H9 (cell line): ENCODE data around the gene SCN5A. TPM values are rescaled to one million over a fixed set of nuclear protein-coding genes. Genes with fewer than 3 reads are reported as not detected.
A peak's percentile ranks its signal among the peaks of the same experiment; 100 is the strongest.

Experiments used
- DNase-seq: peaks from one replicate; pipeline ENCODE4 v3.0.0-alpha.2; 2017
- H2AFZ ChIP-seq: one replicate; pipeline ENCODE4 v1.6.1; 2013; ENCODE audit warnings: mild to moderate bottlenecking, low read length, control low read depth, moderate library complexity
- H2AK5ac ChIP-seq: 2 replicates; pipeline ENCODE4 v1.6.1; 2013; ENCODE audit warnings: low read length, control low read depth, mixed read lengths; ENCODE audit not compliant: insufficient read length
- H2BK120ac ChIP-seq: one replicate; pipeline ENCODE4 v1.6.1; 2013; ENCODE audit warnings: low read depth, mild to moderate bottlenecking, low read length, control low read depth, inconsistent platforms; ENCODE audit not compliant: poor library complexity, severe bottlenecking
- H2BK12ac ChIP-seq: 2 replicates; pipeline ENCODE4 v1.6.1; 2013; ENCODE audit warnings: low read length, control low read depth, mixed read lengths, low read depth; ENCODE audit not compliant: insufficient read length
- H2BK15ac ChIP-seq: 2 replicates; pipeline ENCODE4 v1.6.1; 2013; ENCODE audit warnings: low read depth, low read length, control low read depth
- H2BK20ac ChIP-seq: one replicate; pipeline ENCODE4 v1.6.1; 2013; ENCODE audit warnings: low read depth, mild to moderate bottlenecking, low read length, control low read depth, inconsistent platforms; ENCODE audit not compliant: poor library complexity, severe bottlenecking
- H2BK5ac ChIP-seq: 2 replicates; pipeline ENCODE4 v1.6.1; 2013; ENCODE audit warnings: low read length, control low read depth, mixed read lengths; ENCODE audit not compliant: insufficient read length
- H3K14ac ChIP-seq: 2 replicates; pipeline ENCODE4 v1.6.1; 2013; ENCODE audit warnings: low read length, control low read depth; ENCODE audit not compliant: insufficient read depth
- H3K18ac ChIP-seq: 2 replicates; pipeline ENCODE4 v1.6.1; 2013; ENCODE audit warnings: low read depth, mild to moderate bottlenecking, mixed read lengths, low read length, control low read depth; ENCODE audit not compliant: insufficient read length
- H3K23ac ChIP-seq: 2 replicates; pipeline ENCODE4 v1.6.1; 2013; ENCODE audit warnings: low read length, control low read depth, mixed read lengths, low read depth; ENCODE audit not compliant: insufficient read length
- H3K23me2 ChIP-seq: 2 replicates; pipeline ENCODE4 v1.6.1; 2013; ENCODE audit warnings: low read depth, mild to moderate bottlenecking, mixed read lengths, low read length, control low read depth; ENCODE audit not compliant: insufficient read length, poor library complexity, severe bottlenecking
- H3K27ac ChIP-seq: 2 replicates; pipeline ENCODE4 v1.5.1; 2013; ENCODE audit warnings: low read length, control low read depth, mixed read lengths, low read depth; ENCODE audit not compliant: insufficient read length
- H3K27me3 ChIP-seq: 2 replicates; pipeline ENCODE4 v1.6.1; 2013; ENCODE audit warnings: low read length, control low read depth, inconsistent platforms; ENCODE audit not compliant: insufficient read depth
- H3K4ac ChIP-seq: 2 replicates; pipeline ENCODE4 v1.6.1; 2013; ENCODE audit warnings: low read depth, mild to moderate bottlenecking, control low read depth, inconsistent platforms, low read length, moderate library complexity
- H3K4me1 ChIP-seq: 2 replicates; pipeline ENCODE4 v1.6.1; 2013; ENCODE audit warnings: low read length, control low read depth, inconsistent platforms; ENCODE audit not compliant: insufficient read depth
- H3K4me2 ChIP-seq: 2 replicates; pipeline ENCODE4 v1.6.1; 2013; ENCODE audit warnings: low read length, control low read depth, mixed read lengths; ENCODE audit not compliant: insufficient read length, insufficient read depth
- H3K56ac ChIP-seq: 2 replicates; pipeline ENCODE4 v1.6.1; 2013; ENCODE audit warnings: low read depth, mild to moderate bottlenecking, mixed read lengths, low read length, control low read depth; ENCODE audit not compliant: insufficient read length
- H3K79me1 ChIP-seq: 2 replicates; pipeline ENCODE4 v1.6.1; 2013; ENCODE audit warnings: low read depth, mild to moderate bottlenecking, moderate library complexity, low read length, control low read depth, inconsistent platforms; ENCODE audit not compliant: insufficient read depth, poor library complexity, severe bottlenecking
- H3K79me2 ChIP-seq: 2 replicates; pipeline ENCODE4 v1.6.1; 2013; ENCODE audit warnings: low read length, control low read depth, inconsistent platforms; ENCODE audit not compliant: insufficient read depth
- H3K9ac ChIP-seq: 2 replicates; pipeline ENCODE4 v1.6.1; 2013; ENCODE audit warnings: low read length, control low read depth, mixed read lengths; ENCODE audit not compliant: insufficient read length; ENCODE audit errors: extremely low read depth
- H3K9me3 ChIP-seq: one replicate; pipeline ENCODE4 v1.6.1; 2013; ENCODE audit warnings: low read depth, low read length, inconsistent platforms; ENCODE audit not compliant: control insufficient read depth
- H3T11ph ChIP-seq: one replicate; pipeline ENCODE4 v1.6.1; 2013; ENCODE audit warnings: mild to moderate bottlenecking, low read length, control low read depth, inconsistent platforms
- H4K20me1 ChIP-seq: one replicate; pipeline ENCODE4 v1.6.1; 2013; ENCODE audit not compliant: control insufficient read depth, insufficient read length, insufficient read depth
- H4K5ac ChIP-seq: 2 replicates; pipeline ENCODE4 v1.6.1; 2013; ENCODE audit warnings: low read depth, mild to moderate bottlenecking, mixed read lengths, low read length, control low read depth; ENCODE audit not compliant: insufficient read length
- H4K8ac ChIP-seq: replicated peaks from 2 replicates; pipeline ENCODE4 v1.6.1; 2013; ENCODE audit warnings: low read length, control low read depth, mixed read lengths, low read depth; ENCODE audit not compliant: insufficient read length
- H4K91ac ChIP-seq: 2 replicates; pipeline ENCODE4 v1.6.1; 2013; ENCODE audit warnings: low read depth, mild to moderate bottlenecking, moderate library complexity, mixed read lengths, low read length, control low read depth; ENCODE audit not compliant: insufficient read length
- H3K27ac Mint-ChIP-seq, 3 experiments: 2 replicates in 2 of 3; 3 replicates in 1 of 3; pipeline ENCODE4 v1.8.0; 2020 to 2021; ENCODE audit warnings: mixed read lengths in 3 of 3, mild to moderate bottlenecking in 1 of 3, moderate library complexity in 1 of 3
- H3K27me3 Mint-ChIP-seq: 2 replicates; pipeline ENCODE4 v1.8.0; 2021; ENCODE audit warnings: low read depth, mild to moderate bottlenecking, moderate library complexity, mixed read lengths
- H3K36me3 Mint-ChIP-seq, 3 experiments: 2 replicates in 2 of 3; 3 replicates in 1 of 3; pipeline ENCODE4 v1.8.0; 2020 to 2021; ENCODE audit warnings: low read depth in 3 of 3, mixed read lengths in 3 of 3; ENCODE audit not compliant: insufficient read depth in 1 of 3
- H3K4me1 Mint-ChIP-seq, 2 experiments: 2 replicates each; pipeline ENCODE4 v1.8.0; 2020; ENCODE audit warnings: mixed read lengths in 2 of 2
- H3K4me3 Mint-ChIP-seq, 2 experiments: 2 replicates in 1 of 2; 3 replicates in 1 of 2; pipeline ENCODE4 v1.8.0; 2020 to 2021; ENCODE audit warnings: mild to moderate bottlenecking in 2 of 2, mixed read lengths in 2 of 2, moderate library complexity in 1 of 2
- H3K9me3 Mint-ChIP-seq, 2 experiments: 2 replicates in 1 of 2; 3 replicates in 1 of 2; pipeline ENCODE4 v1.8.0; 2020; ENCODE audit warnings: mild to moderate bottlenecking in 2 of 2, mixed read lengths in 2 of 2, moderate library complexity in 1 of 2
- CTCF ChIP-seq: fragments of 200-600 bp; sonication (generic); conservative IDR thresholded peaks from 3 replicates; pipeline ENCODE4 v1.8.0; 2021; ENCODE audit warnings: antibody characterized with exemption, mild to moderate bottlenecking
- WGBS: extraction: QIAGEN DNeasy Blood & Tissue Kit; methylation state at CpG from one replicate; pipeline ENCODE4 v1.1.7; 2013; ENCODE audit warnings: missing lambda C conversion rate, low lambda C conversion rate, mixed read lengths; ENCODE audit not compliant: insufficient read length; ENCODE audit errors: extremely low coverage; 5-methylcytosine and 5-hydroxymethylcytosine counted together
- total RNA-seq: library from RNA; stranded (reverse); gene quantifications from 2 replicates; pipeline ENCODE4 v1.2.1, GENCODE V29; 2021

Gene SCN5A
- total RNA-seq, 1 experiment from 2014 or later = 6.5 TPM

GRCh38 chr3:38637906-38638305 lies 11.6 kb downstream of the SCN5A start:
- peaks cover 28% of the 10 kb centered on the region for H3K27me3 Mint-ChIP-seq
- H3K27ac ChIP-seq = no peak overlapping the region
- H3K18ac ChIP-seq = no peak overlapping the region
- no peak overlapping the region for H3K23ac ChIP-seq
- H3K79me1 ChIP-seq = no peaks in the 10 kb centered on the region
- H3K9ac ChIP-seq = no peak overlapping the region
- H3K27ac Mint-ChIP-seq = peak overlapping the region in 1 of 3 experiments; percentile 70; a peak in 3 of 7 replicates
- H3K4me2 ChIP-seq = no peak overlapping the region
- no peak overlapping the region for H4K5ac ChIP-seq
- no peak overlapping the region for H2BK15ac ChIP-seq
- H4K91ac ChIP-seq = no peak overlapping the region
- TF ChIP-seq CTCF = no peak
- DNase-seq = peak; percentile 63
- H2AK5ac ChIP-seq = no peak overlapping the region
- no peak overlapping the region for H4K8ac ChIP-seq
- 0 out of 5 replicates have a peak overlapping the region, but pooled peaks of 1 of the 2 experiments have one; percentile 42 for H3K4me3 Mint-ChIP-seq
- no peaks in the 10 kb centered on the region for H3K79me2 ChIP-seq
- no peak overlapping the region for H3T11ph ChIP-seq
- H3K4me1 ChIP-seq = peaks cover 4% of the 10 kb centered on the region; the same call in 1 of the 2 replicates
- peaks cover 3% of the 10 kb centered on the region for H4K20me1 ChIP-seq
- H2AFZ ChIP-seq = no peak overlapping the region
- H3K9me3 ChIP-seq = no peaks in the 10 kb centered on the region
- no peaks in the 10 kb centered on the region for H3K23me2 ChIP-seq
- no peaks in the 10 kb centered on the region for H3K36me3 Mint-ChIP-seq
- no CpG with 5 or more reads among the region's 5 CpGs for WGBS
- no peak overlapping the region for H2BK120ac ChIP-seq
- no peaks in the 10 kb centered on the region for H3K9me3 Mint-ChIP-seq
- H3K56ac ChIP-seq = no peak overlapping the region
- no peak overlapping the region for H2BK20ac ChIP-seq
- no peaks in the 10 kb centered on the region for H3K27me3 ChIP-seq
- H2BK12ac ChIP-seq = no peak overlapping the region
- no peak overlapping the region for H3K14ac ChIP-seq
- H3K4ac ChIP-seq = no peak overlapping the region
- peaks cover 40 to 55% of the 10 kb centered on the region in 2 experiments for H3K4me1 Mint-ChIP-seq
- no peak overlapping the region for H2BK5ac ChIP-seq
